GM20000 (cell line): ENCODE results near the gene SLC5A3.

Experiments
- DNase-seq: peaks from one replicate; pipeline ENCODE4 v3.0.0; 2012; ENCODE audit warnings: low spot score
- TF ChIP-seq, protein P1 (sequence below): IDR thresholded peaks from 2 replicates; pipeline ENCODE4 v1.5.1; 2012; ENCODE audit warnings: mild to moderate bottlenecking, control low read depth; ENCODE audit errors: extremely low read depth, missing control alignments

Gene SLC5A3

GRCh38 chr21:34046917-34047316 is 26.5 kb upstream of the SLC5A3 start:
- TF ChIP-seq, protein P1, sequence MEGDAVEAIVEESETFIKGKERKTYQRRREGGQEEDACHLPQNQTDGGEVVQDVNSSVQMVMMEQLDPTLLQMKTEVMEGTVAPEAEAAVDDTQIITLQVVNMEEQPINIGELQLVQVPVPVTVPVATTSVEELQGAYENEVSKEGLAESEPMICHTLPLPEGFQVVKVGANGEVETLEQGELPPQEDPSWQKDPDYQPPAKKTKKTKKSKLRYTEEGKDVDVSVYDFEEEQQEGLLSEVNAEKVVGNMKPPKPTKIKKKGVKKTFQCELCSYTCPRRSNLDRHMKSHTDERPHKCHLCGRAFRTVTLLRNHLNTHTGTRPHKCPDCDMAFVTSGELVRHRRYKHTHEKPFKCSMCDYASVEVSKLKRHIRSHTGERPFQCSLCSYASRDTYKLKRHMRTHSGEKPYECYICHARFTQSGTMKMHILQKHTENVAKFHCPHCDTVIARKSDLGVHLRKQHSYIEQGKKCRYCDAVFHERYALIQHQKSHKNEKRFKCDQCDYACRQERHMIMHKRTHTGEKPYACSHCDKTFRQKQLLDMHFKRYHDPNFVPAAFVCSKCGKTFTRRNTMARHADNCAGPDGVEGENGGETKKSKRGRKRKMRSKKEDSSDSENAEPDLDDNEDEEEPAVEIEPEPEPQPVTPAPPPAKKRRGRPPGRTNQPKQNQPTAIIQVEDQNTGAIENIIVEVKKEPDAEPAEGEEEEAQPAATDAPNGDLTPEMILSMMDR = no peak
- DNase-seq = peak; percentile 54

- TF ChIP-seq, protein P1 = no peak
Observed at GRCh38 chr21:34047835-34048234, 25.5 kb upstream of the SLC5A3 start.

DNA sequence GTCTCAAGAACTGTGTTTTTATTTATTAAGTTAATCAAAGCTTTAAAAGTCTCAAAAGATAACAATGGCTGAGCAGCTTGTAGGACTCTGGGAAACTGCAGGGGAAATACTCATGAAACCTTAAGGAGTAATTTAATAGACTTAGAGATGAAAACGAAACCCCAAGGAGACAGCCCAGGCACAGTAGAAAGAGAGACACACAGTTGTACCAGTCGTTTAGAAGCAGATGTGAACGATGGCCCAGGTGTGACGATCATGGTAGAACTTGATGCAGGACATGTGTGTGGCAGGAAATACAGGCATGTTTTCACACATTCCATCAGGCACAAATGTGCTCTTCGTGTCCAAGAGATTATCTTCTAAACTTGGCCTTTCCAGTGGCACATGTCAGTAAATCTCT is 21.2 kb upstream of the SLC5A3 start:
- TF ChIP-seq, protein P1 = no peak
- DNase-seq = no peak

More at GRCh38 chr21:34047835-34048234, 25.5 kb upstream of the SLC5A3 start:
- no peak for DNase-seq

- TF ChIP-seq, protein P1 = no peak
- no peak for DNase-seq
Observed at GRCh38 chr21:34054259-34054658, 19.1 kb upstream of the SLC5A3 start.

DNA sequence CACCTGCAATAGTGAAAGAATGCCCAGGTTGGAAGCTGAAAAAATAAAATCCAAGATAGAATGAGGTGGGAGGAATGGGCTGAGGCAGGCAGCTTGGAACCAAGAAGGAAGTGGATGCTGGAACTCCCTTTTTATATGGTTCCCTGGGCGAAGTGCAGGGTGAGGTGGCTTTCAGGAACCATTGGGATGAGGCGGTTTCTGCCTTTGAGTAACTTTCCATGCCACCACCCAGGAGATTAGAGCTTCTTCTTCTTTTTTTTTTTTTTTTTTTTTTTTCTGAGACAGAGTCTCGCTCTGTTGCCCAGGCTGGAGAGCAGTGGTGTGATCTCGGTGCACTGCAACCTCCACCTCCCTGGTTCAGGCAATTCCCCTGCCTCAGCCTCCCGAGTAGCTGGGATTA is 17.8 kb upstream of the SLC5A3 start:
- TF ChIP-seq, protein P1 = no peak
- DNase-seq = no peak

DNA sequence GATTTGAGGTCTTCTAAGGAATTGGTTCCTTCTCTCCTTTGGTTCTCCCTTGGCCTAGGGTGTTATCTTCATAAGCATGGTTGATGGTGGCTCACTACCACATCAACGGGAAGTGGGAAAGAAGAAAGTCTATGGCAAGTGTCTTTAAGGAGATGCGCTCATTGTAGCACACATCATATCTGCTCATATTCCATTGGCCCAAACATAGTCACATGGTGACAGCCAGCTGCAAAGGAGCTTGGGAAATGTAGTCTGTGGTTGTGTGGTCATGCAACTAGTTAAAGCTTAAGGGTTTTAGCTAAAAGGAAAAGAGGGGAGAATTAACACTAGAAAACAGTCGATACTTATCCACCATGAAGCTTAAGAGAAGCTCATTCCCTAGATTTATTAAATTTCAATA is 11.4 kb upstream of the SLC5A3 start:
- TF ChIP-seq, protein P1 = no peak
- DNase-seq = no peak

- no peak for DNase-seq
- TF ChIP-seq, protein P1 = no peak
Observed at GRCh38 chr21:34065027-34065426, 8.4 kb upstream of the SLC5A3 start.
